Neural progenitor cell (in vitro differentiated cells): ENCODE results near the gene RNASEH2A. TPM values are rescaled to one million over a fixed set of nuclear protein-coding genes. Genes with fewer than 3 reads are reported as not detected.

Experiments used
- DNase-seq: peaks from one replicate; pipeline ENCODE4 v3.0.0-alpha.2; 2016; ENCODE audit warnings: low spot score
- H2AFZ ChIP-seq: fragments of 200-600 bp; sonication (generic); replicated peaks from 2 replicates; pipeline ENCODE4 v1.6.1; 2016; ENCODE audit warnings: antibody characterized with exemption
- H3F3A ChIP-seq: fragments of 200-600 bp; sonication (generic); 2 replicates; pipeline ENCODE4 v1.6.1; 2016; ENCODE audit warnings: antibody characterized with exemption, low read depth
- H3K27ac ChIP-seq: fragments of 200-600 bp; sonication (generic); 2 replicates; pipeline ENCODE4 v1.5.1; 2016; ENCODE audit warnings: mild to moderate bottlenecking
- H3K27me3 ChIP-seq: fragments of 200-600 bp; sonication (generic); 2 replicates; pipeline ENCODE4 v1.6.1; 2016; ENCODE audit warnings: mild to moderate bottlenecking, moderate library complexity
- H3K36me3 ChIP-seq: fragments of 200-600 bp; sonication (generic); 2 replicates; pipeline ENCODE4 v1.5.1; 2016
- H3K4me1 ChIP-seq: fragments of 200-600 bp; sonication (generic); 2 replicates; pipeline ENCODE4 v1.6.1; 2016; ENCODE audit warnings: mixed run types
- H3K4me2 ChIP-seq: fragments of 200-600 bp; sonication (generic); 2 replicates; pipeline ENCODE4 v1.6.1; 2016
- H3K4me3 ChIP-seq: fragments of 200-600 bp; sonication (generic); 2 replicates; pipeline ENCODE4 v1.5.1; 2016
- H3K79me2 ChIP-seq: fragments of 200-600 bp; sonication (generic); 2 replicates; pipeline ENCODE4 v1.6.1; 2016; ENCODE audit warnings: low read depth
- H3K9ac ChIP-seq: fragments of 200-600 bp; sonication (generic); 2 replicates; pipeline ENCODE4 v1.6.1; 2016
- H3K9me3 ChIP-seq: fragments of 200-600 bp; sonication (generic); 2 replicates; pipeline ENCODE4 v1.5.1; 2016; ENCODE audit warnings: low read depth
- H4K20me1 ChIP-seq: fragments of 200-600 bp; sonication (generic); 2 replicates; pipeline ENCODE4 v1.6.1; 2016; ENCODE audit warnings: low read depth
- H3K27ac Mint-ChIP-seq: 3 replicates; pipeline ENCODE4 v1.8.0; 2021; ENCODE audit warnings: mixed read lengths
- H3K27me3 Mint-ChIP-seq: 2 replicates; pipeline ENCODE4 v1.8.0; 2022; ENCODE audit warnings: low read depth, mild to moderate bottlenecking, inconsistent platforms, moderate library complexity, mixed read lengths; ENCODE audit not compliant: insufficient read depth
- H3K36me3 Mint-ChIP-seq: 3 replicates; pipeline ENCODE4 v1.8.0; 2021; ENCODE audit warnings: mixed read lengths
- H3K4me1 Mint-ChIP-seq: 3 replicates; pipeline ENCODE4 v1.8.0; 2021; ENCODE audit warnings: mixed read lengths
- H3K4me3 Mint-ChIP-seq: 3 replicates; pipeline ENCODE4 v1.8.0; 2021; ENCODE audit warnings: mild to moderate bottlenecking, moderate library complexity, mixed read lengths
- H3K9me3 Mint-ChIP-seq: 3 replicates; pipeline ENCODE4 v1.8.0; 2020; ENCODE audit warnings: mixed read lengths
- EZH2 ChIP-seq: fragments of 200-600 bp; sonication (generic); IDR thresholded peaks from 2 replicates; pipeline ENCODE4 v1.6.1; 2017; ENCODE audit warnings: antibody characterized with exemption, mild to moderate bottlenecking, moderate library complexity
- EZH2phosphoT487 ChIP-seq: fragments of 200-600 bp; sonication (generic); IDR thresholded peaks from 2 replicates; pipeline ENCODE4 v1.6.1; 2017; ENCODE audit warnings: antibody characterized with exemption
- total RNA-seq: library from RNA; depleted of rRNA; stranded (reverse); fragments of >200 nt; gene quantifications from 2 replicates; pipeline ENCODE4 v1.2.3, GENCODE V29; 2015; ENCODE audit warnings: low replicate concordance
- TF ChIP-seq, protein P1 (sequence below): fragments of 200-600 bp; sonication (generic); IDR thresholded peaks from 2 replicates; pipeline ENCODE4 v1.5.1; 2017; ENCODE audit warnings: antibody characterized with exemption, mild to moderate bottlenecking

RNASEH2A gene
- total RNA-seq, 1 donor from 2014 or later, result 60.3 TPM

DNA sequence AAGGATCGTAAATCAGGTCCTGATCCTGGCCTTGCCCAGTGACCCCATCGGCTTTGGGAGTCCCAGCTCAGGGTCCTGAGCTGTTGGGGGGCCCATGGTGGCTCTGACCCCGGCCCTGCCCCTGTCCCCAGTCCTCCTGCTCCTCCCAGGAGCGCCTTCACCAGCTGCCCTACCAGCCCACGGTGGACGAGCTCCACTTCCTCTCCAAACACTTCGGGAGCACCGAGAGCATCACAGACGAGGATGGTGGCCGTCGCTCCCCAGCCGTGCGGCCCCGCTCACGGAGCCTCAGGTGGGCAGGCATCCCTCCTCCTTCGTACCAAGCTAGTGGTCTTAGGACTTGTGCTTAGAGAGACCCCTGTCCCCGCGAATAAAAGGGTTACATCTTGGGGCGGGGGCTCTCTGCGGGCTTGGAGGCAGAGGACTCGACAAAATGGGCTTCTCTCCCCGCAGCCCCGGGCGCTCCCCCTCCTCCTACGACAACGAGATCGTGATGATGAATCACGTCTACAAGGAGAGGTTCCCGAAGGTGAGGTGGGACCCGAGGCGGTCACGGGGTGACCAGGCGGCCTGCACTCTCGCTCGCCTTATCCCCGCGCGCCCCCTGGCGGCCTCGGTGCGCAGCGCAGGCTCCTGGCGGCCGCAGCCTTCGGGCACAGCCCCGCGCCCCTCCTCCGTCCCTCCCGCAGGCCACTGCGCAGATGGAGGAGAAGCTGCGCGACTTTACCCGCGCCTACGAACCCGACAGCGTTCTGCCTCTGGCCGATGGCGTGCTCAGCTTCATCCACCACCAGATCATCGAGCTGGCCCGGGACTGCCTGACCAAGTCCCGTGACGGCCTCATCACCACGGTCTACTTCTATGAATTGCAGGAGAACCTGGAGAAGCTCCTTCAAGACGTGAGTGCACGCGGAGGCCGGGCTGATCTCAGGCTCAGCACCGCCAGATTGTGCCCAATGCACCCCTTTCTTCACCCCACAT lies 41.1 kb downstream of the RNASEH2A start:
- peak overlapping the region; percentile 58 for H3K4me3 Mint-ChIP-seq
- peak overlapping the region; percentile 69 for H3K4me2 ChIP-seq

DNA sequence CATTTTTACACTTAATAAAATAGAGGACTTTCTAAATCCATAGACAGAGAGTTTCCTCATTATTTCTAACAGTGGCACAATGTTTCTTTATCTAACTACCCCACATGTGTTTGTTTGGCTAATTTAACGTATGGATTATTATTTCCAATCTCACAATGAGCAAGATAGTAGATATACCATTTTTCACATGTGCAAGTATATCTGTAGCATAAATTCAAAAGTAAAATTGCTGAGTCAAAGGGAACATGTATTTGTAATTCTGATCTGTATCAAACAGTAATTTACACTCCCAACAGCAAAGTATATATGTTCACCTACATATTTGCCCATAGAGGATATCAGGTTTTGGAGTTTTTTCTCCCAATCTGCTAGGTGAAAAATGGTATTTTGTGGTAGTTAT lies 50.3 kb downstream of the RNASEH2A start:
- Histone ChIP-seq H2AFZ (no peak overlapping the region), H3K4me2 (no peak overlapping the region), H3K4me1 (no peaks in the 10 kb centered on the region), H3K36me3 (no peaks in the 10 kb centered on the region), H3K9ac (no peak overlapping the region), H3K27ac (no peak overlapping the region), H3K4me3 (no peak overlapping the region), H3K79me2 (no peaks in the 10 kb centered on the region), H3K9me3 (no peaks in the 10 kb centered on the region), H3K27me3 (no peaks in the 10 kb centered on the region), H4K20me1 (no peaks in the 10 kb centered on the region), H3F3A (peaks cover 3% of the 10 kb centered on the region)
- Mint-ChIP-seq H3K36me3 (peaks cover 14% of the 10 kb centered on the region), H3K27me3 (no peaks in the 10 kb centered on the region), H3K9me3 (no peaks in the 10 kb centered on the region), H3K27ac (no peak overlapping the region), H3K4me3 (no peak overlapping the region), H3K4me1 (no peaks in the 10 kb centered on the region)
- TF ChIP-seq EZH2phosphoT487 (no peak), EZH2 (no peak)
- TF ChIP-seq, protein P1, sequence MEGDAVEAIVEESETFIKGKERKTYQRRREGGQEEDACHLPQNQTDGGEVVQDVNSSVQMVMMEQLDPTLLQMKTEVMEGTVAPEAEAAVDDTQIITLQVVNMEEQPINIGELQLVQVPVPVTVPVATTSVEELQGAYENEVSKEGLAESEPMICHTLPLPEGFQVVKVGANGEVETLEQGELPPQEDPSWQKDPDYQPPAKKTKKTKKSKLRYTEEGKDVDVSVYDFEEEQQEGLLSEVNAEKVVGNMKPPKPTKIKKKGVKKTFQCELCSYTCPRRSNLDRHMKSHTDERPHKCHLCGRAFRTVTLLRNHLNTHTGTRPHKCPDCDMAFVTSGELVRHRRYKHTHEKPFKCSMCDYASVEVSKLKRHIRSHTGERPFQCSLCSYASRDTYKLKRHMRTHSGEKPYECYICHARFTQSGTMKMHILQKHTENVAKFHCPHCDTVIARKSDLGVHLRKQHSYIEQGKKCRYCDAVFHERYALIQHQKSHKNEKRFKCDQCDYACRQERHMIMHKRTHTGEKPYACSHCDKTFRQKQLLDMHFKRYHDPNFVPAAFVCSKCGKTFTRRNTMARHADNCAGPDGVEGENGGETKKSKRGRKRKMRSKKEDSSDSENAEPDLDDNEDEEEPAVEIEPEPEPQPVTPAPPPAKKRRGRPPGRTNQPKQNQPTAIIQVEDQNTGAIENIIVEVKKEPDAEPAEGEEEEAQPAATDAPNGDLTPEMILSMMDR, result no peak
- no peak for DNase-seq

More for the DNA sequence above, 41.1 kb downstream of the RNASEH2A start:
- Mint-ChIP-seq H3K27ac (no peak overlapping the region), H3K36me3 (peaks cover 2% of the 10 kb centered on the region), H3K9me3 (no peaks in the 10 kb centered on the region), H3K4me1 (peaks cover 7% of the 10 kb centered on the region), H3K27me3 (peaks cover 9% of the 10 kb centered on the region)
- no peaks in the 10 kb centered on the region for H3K9me3 ChIP-seq
- peak overlapping the region; percentile 86 for H2AFZ ChIP-seq
- H4K20me1 ChIP-seq, result peaks cover 4% of the 10 kb centered on the region
- peaks cover 13% of the 10 kb centered on the region for H3K27me3 ChIP-seq
- peak overlapping the region; percentile 14 for H3K4me3 ChIP-seq
- peaks cover 15% of the 10 kb centered on the region for H3F3A ChIP-seq
- H3K79me2 ChIP-seq, result no peaks in the 10 kb centered on the region
- H3K36me3 ChIP-seq, result no peaks in the 10 kb centered on the region
- H3K4me1 ChIP-seq, result no peaks in the 10 kb centered on the region
- TF ChIP-seq, protein P1, result peak; percentile 96
- no peak for TF ChIP-seq EZH2phosphoT487
- no peak overlapping the region for H3K27ac ChIP-seq
- no peak overlapping the region for H3K9ac ChIP-seq
- DNase-seq, result peak; percentile 92

DNA sequence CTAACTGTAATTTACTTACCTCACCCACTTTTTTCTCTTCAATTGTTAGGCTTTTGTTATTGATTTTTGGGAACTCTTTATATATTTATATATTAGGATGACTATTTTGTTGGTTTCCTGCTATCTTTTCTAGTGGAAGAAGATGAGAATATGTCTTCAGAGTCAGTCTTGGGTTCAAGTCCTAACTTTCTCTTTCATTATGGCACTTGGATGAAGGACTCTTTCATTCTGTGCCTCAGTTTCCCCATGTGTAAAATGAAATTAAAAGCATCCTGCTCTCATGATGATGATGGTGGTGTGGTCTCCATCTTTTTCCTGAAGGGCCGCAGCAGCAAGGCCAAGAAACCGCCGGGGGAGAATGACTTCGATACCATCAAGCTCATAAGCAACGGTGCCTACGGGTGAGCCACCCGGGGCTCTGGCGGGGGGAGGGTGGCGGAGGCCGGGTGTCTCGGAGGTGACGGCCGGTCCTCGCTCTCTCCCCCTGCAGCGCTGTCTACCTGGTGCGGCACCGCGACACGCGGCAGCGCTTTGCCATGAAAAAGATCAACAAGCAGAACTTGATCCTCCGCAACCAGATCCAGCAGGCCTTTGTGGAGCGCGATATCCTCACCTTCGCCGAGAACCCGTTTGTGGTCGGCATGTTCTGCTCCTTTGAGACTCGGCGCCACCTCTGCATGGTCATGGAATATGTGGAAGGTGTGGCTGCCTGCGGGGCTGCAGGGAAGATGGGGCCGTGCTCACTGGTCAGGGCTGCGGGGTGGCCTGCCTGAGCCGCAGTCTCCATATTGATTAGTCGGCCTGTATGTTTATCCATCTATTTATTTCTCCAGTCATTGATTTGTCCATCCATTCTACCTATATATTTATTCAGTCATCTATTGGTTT lies 51.9 kb downstream of the RNASEH2A start:
- DNase-seq, result no peak

More for the DNA sequence above, 51.9 kb downstream of the RNASEH2A start:
- H3K4me3 Mint-ChIP-seq, result no peak overlapping the region
- H3K36me3 Mint-ChIP-seq, result peaks cover 14% of the 10 kb centered on the region
- H3K9me3 Mint-ChIP-seq, result no peaks in the 10 kb centered on the region
- Histone ChIP-seq H3K36me3 (no peaks in the 10 kb centered on the region), H3K27ac (no peak overlapping the region), H3K9me3 (no peaks in the 10 kb centered on the region), H4K20me1 (no peaks in the 10 kb centered on the region), H2AFZ (no peak overlapping the region), H3F3A (peaks cover 3% of the 10 kb centered on the region), H3K4me1 (no peaks in the 10 kb centered on the region), H3K4me3 (no peak overlapping the region), H3K4me2 (no peak overlapping the region), H3K79me2 (no peaks in the 10 kb centered on the region), H3K9ac (no peak overlapping the region), H3K27me3 (no peaks in the 10 kb centered on the region)
- H3K27me3 Mint-ChIP-seq, result no peaks in the 10 kb centered on the region
- TF ChIP-seq EZH2, result no peak
- no peak for TF ChIP-seq EZH2phosphoT487
- TF ChIP-seq, protein P1, result no peak
- no peaks in the 10 kb centered on the region for H3K4me1 Mint-ChIP-seq
- no peak overlapping the region for H3K27ac Mint-ChIP-seq
